Suppressor macrophage treated with lipopolysaccharide for 4 hours (primary cell): ENCODE measurements around the gene KYNU.
"Not testable (repeated sequence)": the region's sequence is repeated elsewhere in the genome, so short reads cannot be mapped to it uniquely, and the experiment has no call there.

ENCODE experiments used
- DNase-seq: peaks from one replicate; pipeline ENCODE4 v3.0.0-alpha.2; 2020

Gene KYNU

DNA sequence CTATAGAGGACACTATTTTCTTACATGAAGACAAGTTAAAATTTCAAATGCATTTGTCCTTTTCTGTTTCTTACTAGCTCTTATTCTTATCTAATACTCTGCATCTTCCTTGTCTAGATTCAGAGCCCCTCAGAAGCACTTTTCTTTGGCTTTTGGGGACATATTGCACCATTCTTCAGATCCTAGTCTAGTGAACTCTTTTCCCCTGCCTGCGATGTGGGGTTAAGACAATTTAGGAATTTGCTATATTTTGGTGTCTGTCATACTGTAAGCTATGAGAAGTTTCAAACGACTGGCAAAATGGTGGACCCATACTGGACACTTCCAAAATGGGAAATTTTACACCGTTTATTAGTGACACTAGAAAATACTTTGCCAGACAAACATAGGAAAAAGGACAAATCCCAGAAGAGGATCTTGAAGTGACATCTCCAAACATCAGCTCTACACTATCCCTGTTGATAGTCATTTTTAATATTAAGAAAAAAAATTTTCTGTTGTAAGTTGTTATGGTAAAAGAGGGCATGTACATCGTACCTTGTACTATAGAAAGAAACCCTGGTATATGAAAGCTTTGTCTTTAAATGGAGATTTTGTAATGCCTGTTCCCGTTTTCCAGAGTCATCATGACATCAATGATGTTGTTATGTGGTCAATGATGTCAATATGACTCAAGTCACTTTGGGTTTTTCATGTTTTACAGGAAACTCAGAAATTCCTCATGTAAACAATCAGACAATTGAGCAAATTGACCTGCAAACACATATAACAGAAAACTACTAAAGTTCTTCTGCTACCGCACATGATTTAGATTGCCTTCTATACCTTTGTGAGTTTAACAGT, 4.4 kb upstream of the KYNU start:
- peak; percentile 97 for DNase-seq

DNA sequence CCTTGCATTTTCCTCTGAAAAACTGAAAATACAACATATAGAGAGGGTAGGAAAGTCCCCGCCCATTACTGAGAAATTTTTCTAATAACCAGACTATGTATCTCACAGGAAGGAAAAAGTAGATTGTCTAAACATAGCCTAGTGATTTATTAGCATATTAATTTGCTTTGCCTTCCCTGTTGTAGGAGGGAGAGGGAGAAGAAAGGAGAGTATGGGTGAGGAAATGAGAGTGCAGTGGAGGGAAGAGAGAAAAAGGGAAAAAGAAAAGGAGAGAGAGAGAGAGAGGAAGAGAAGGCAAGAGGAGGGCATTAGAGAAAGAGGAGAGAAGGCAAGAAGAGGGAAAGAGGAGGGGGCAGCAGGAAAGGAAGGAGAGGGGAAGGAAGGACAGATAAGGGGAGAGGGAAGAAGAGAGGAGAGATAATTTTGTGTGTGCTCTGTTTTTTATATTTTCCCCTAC, 3.6 kb upstream of the KYNU start:
- DNase-seq, result no peak

DNA sequence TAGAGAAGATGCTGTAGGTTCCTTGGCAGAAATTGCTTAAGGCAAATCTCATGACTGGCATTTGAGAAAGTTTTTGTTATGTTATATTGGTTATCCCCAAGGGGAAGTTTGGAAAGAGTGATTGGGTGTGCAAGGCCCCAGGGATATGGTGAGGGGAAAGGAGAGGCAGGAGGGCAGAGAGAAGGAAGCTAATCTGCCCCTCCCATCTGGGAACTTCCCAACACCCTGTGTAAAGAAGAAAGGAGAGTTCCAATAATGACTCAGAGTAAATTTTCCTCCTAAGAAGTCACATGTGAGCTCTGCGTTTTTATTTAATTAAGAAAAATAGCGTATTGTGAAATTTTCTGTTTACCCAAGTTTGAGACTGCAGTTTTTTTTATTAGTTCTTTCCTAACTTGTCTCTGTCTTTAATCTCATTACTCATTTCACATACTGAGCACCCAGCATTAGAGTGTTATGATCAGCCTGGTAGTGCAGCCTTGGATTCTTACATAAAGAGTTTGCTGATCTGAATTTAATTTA, 3.1 kb upstream of the KYNU start:
- DNase-seq, result peak; percentile 98

DNA sequence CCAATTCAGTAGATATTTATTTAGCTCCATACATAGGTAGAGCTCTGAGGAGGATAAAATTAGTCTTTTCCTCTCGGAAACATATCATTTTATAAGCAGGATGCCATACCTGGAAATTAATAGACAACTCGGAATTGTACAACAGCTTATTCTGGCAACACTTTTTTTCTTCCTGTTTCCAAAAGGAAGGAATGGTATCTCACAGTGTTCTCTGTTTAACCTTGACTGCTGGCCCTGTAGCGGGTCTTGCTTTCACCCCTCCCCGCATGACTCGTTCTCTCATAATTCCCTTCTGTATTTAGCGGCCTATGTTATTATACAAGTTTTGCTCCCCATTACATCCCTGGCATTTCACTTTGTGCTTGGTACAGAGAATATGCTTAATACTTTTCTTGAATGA, 2.5 kb upstream of the KYNU start:
- peak; percentile 50 for DNase-seq

DNA sequence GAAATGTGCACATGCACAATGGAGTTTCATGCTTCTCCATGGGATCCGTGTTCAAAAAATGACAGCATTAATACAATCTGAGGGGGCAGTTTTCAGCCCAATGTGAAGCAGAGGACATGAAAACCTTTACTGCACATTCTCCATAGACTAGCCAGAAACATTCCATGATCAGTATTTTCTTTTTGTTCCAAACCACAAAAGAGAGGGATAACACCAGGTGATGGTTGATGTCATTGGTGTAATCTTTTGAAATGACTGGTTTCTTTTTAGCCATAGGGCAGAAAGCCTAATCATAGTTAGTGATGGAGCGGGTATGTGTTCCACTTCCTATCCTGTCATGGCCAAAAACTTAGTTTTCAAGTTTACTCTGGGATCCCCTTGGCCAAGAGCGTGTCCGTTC, 1.8 kb upstream of the KYNU start:
- DNase-seq, result no peak

DNA sequence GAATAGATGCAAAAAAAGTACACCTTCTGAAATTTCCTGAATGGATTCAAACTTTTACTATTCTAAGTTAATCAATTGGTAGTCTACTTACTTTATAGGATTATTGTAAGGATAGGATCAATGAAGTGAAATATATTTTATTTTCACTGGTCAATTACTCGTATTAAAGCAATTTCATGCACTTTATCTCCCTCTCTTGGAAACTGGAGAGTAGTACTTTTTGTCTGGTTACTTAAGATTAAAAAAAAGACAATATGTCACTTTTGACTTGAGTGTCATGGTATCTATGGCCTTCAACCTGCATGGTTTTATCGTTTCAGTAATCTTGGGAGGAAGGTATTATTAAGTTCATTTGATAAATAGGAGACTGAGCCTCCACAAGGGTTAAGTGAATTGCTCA, 1.0 kb upstream of the KYNU start:
- peak; percentile 50 for DNase-seq

DNA sequence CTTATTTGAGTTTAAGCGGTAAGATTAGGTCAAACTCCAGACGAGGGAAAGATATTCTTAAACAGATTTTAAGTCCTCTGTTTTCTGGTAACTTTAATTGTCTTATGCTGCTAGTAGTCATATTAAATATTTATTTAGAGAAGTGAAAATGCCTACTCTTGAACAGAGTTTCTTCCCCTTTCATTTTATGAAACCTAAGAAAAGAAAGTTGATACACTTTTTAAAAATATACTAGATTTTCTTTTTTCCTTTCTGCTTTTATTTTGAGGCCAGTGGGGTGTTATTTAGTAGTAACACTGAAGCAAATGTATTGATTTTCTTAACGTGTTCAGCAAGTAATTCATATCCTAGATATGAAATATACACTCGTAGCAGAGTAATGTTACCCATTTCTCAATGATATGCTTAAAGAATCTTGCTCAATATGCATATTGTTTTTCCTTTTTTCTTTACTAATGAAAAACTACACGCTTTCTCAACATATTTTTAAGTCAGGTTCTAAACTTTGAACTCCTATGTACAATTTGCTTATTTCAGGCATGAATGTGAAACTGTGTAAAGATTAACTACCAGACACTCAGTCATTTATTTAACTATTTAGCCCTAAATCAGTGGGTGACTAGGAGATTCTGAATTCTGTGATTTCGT, 691 bp downstream of the KYNU start:
- DNase-seq, result peak; percentile 55

DNA sequence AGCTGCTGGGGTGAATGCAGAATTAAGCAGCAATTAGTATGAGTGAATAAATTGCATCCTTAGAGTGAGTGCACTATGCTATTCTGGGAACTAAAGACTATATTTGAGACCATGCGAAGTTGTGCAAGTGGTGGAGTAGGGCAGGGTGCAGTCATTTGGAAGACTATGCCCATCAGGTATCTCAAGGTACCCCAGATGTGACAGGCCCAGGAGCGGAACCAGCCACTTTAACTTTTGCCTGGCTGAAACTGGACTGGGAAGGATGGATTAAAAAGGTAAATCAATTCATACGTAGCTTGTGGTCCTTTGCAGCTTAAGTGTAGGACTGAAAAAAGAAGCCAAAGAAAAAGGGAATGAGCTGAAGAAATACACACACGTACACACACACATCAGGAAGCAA, 1.7 kb downstream of the KYNU start:
- DNase-seq, result no peak

DNA sequence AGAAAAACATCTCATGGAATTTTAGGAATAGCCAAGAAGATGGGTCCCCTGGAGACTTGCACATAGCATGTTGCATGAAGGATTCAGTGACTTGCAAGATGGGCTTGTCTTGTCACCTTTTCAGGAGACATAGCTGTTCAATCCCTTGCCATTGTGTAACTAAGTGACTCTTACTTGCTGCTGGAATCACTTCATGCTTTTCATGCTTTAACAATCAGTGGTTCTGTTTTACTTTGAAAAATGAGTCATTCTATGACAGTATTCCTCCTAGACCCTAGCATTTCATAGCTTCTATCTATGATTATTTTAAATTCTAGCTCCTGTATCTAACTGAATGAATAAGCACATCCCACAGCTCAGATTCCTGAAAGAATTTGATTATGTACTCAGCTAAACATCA, 2.8 kb downstream of the KYNU start:
- peak; percentile 85 for DNase-seq

DNA sequence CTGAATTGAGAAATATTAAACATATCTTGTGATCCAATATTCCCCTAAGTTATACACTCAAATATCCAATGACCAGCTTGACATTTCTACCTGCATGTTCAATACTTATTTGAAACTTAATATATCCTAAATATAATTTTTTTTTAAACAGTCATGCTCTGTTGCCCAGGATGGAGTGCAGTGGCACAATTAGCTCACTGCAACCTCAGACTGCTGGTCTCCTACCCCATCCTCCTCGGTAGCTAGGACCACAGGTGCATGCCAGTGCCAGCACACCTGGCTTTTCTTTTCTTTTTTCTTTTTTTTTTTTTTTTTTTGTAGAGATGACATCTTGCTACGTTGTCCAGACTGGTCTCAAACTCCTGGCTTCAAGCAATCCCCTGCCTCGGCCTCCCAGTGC, 4.2 kb downstream of the KYNU start:
- DNase-seq, result no peak

DNA sequence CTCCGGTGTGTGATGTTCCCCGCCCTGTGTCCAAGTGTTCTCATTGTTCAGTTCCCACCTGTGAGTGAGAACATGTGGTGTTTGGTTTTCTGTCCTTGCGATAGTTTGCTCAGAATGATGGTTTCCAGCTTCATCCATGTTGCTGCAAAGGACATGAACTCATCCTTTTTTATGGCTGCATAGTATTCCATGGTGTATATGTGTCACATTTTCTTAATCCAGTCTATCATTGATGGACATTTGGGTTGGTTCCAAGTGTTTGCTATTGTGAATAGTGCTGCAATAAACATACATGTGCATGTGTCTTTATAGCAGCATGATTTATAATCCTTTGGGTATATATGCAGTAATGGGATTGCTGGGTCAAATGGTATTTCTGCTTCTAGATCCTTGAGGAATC, 5.0 kb downstream of the KYNU start:
- not testable (repeated sequence) for DNase-seq

DNA sequence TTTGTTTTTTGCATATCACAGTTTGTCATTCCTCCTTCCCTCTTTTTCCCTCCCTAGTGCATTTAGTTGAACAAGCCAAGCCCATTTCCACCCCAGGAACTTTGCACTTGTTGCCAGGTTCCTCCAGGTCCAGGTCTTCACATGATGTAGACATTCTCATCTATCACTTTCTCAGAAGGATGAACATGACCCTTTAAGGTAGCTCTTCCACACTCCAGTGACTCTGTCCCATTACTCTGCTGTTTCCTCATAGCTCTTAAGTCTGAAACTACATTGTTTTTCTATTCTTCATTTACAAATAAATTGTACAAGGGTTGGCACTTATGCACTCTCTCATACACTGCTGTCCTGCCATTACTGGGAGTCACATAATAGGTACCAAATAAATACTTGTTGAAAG, 6.1 kb downstream of the KYNU start:
- DNase-seq, result no peak

DNA sequence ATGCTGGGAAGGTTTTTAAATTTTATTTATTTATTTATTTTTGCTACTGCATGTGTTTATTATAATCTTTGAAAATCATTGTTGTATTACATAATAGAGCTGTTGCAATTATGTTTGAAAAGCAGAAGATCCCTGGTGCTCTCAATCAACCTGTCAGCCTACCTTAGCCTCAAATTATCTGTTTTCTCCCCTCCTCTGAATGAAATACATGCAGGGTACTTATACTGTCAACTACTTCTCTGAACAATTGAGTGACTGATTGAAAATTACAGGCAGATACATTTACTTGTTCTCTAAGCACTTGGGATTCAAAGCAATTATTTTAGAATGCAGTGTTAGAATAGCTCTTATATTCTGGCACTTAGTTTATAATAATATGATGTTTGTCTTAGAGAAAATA, 8.1 kb downstream of the KYNU start:
- DNase-seq, result no peak

DNA sequence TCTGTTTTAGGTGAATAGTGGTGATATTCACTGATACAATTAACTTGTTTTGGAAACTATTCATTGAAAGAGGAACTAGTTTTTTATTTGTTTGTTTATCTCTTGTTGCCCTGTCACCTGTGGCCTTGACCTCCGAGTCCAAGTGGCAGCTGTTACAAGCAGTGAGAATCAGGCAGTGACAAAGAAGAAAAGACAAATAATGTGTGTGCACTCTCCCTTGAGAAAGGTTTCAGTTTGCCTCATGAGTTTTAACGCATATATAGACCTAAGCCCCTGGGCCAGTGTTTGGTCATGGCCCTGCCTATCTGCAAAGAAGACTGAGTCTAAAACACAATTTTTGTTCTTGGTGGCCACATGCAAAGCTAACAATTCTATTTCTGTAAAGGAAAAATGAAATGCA, 15.3 kb downstream of the KYNU start:
- DNase-seq, result no peak

DNA sequence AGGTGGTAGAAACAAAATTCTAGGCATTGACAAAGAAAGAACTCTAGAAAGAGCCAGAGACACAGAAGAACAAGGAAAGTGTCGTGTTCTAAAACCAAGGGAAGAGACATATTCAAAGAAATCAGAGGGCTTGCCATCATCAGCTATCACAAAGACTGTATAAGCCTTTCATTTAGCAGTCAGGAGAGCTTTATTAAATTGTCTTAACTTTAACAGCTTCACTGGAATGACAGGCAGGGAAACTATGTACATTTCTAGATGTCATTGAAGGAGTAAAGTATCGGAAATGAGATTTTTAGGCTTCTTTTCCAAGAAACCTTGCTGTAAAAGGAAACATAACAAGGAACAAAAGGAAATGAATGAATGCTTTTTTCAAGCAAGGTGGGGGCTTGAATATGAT, 15.8 kb downstream of the KYNU start:
- no peak for DNase-seq

DNA sequence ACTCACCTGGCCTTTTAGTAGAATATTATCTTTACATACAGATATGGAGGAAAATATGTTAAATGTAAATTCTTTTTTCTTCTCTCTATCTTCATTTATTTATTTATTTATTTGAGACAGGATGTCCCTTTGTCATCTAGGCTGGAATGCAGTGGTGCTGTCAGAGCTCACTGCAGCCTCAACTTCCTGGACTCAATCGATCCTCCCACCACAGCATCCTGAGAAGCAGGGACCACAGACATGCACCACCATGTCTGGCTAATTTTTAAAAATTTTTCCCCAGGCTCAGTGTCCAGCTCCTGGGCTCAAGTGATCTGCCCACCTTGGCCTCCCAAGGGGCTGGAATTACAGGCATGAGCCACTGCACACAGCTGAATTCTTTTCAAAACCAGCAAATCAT, 20.3 kb downstream of the KYNU start:
- no peak for DNase-seq

DNA sequence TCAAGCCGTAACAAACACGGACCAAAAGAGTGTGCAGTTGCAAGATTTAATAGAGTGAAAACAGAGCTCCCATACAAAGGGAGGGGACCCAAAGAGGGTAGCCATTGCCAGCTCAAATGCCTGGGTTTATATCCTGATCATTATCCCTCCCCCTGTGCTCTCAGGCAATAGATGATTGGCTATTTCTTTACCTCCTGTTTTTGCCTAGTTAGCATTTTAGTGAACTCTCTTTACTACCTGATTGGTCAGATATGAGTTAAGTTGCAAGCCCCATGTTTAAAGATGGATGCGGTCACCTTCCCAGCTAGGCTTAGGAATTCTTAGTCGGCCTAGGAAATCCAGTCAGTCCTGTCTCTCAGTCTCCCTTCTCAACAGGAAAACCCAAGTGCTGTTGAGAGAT, 22.9 kb downstream of the KYNU start:
- DNase-seq, result not testable (repeated sequence)

DNA sequence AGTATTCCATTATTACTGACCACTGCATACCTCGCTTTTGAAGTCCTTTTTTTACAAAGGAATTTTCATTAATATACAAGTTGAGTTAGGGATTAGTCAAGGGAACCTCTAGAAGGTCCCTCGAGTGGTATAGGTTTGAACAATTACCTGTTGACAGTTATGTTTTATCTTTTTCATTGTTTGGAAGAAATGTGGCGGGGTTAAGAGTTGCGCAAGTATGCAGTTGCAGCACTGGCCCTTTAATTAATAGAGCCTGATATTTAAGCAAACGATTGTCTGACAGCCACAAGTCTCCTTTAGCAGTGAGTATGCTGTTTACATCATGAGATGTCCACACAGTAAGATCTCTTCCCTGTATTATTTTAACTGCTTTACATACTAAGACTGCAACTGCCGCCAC, 24.3 kb downstream of the KYNU start:
- no peak for DNase-seq

DNA sequence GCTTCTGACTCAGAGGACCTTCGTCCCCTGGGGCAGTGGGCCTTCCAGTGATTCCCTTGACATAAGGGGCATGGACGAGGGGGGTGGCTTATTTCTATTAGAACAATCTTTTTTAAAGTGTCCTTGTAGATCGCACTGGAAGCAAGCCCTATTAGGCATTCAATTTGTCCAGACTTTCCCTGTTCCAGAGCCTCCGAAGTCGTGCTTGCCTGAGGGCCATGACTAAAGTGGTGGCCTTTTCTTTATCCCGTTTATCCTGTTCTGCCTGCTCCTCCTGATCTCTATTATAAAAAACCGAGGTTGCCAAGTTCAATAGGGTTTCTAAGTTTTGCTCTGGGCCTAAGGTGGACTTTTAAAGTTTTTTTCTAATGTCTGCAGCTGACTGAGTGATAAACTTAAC, 26.3 kb downstream of the KYNU start:
- not testable (repeated sequence) for DNase-seq

DNA sequence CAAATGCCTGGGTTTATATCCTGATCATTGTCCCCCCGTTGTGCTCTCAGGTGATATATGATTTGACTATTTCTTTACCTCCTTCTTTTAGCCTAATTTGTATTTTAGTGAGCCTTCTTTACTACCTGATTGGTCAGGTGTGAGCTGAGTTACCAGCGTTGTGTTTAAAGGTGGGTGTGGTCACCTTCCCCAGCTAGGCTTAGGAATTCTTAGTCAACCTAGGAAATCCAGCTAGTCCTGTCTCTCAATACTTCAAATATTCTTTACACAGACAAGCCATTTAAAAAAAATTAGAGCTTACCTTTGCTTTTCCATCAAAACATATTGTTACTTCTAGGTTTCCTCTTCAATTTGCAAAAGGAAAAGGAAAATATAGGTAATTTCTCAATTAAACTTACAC, 30.2 kb downstream of the KYNU start:
- no peak for DNase-seq

DNA sequence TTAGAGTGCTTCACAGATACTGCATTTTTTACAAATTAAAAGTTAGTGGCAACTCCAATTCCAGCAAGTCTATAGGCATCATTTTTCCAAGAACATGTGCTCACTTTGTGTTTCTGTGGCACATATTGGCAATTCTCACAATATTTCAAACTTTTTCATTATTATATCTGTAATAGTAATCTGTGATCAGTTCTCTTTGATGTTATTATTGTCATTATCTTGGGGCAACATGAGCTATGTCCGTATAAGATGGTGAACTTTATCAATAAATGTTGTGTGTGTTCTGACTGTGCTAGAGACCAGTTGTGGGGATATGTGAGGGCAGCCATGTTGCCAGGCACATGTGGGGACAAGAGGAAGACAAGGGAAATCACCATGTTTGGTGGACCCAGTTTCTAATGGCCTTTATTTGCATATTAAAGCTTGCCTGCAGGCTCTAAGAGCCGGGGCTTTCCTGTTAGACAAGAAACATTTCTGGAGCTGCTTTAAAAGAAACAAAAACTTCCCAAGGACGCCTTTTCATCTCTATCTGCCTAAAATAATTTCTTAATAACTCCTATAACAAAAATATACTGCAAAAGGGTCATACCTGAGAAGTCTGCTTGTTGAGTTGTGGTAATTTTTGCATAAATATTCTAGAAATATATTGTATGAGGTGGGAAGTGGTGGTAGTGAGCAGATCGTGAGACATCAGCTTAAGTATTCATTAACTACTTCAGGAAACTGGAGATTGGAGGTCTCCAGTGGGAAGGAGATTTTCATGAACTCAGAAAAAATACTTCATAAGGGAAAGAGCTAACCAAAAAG, 37.2 kb downstream of the KYNU start:
- DNase-seq, result no peak

DNA sequence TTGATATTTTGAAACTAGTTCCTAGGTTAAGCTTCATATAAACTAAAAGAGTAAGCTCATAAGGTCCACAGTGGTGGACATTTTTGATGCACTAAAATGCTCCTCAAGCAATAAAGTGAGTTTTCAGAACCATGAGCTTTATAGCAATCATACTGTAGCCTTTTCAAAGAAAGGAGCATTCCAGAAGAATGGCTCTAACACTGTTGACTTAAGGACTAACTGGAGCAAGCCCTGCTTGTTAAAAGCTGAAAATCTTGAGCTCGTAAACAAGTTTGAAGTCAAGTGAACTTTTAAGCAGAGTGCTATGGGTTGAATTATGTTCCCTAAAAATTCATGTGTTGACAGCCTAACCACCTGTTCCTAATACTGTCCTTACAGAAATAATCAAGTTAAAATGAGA, 38.0 kb downstream of the KYNU start:
- no peak for DNase-seq

DNA sequence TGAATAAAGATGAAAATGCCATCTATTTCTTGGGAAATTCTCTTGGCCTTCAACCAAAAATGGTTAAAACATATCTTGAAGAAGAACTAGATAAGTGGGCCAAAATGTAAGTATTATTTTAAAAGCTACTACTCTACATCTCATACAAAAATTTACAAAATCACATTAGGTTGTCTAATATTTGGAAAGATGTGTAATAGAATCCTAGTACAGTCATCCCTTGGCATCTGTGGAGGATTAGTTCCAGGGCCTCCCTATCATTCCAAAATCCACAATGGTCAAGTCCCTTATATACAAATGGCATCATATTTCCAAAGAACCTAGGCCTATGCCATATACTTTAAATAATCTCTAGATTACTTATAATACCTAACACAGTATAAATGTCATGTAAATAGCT, 41.2 kb downstream of the KYNU start:
- no peak for DNase-seq

DNA sequence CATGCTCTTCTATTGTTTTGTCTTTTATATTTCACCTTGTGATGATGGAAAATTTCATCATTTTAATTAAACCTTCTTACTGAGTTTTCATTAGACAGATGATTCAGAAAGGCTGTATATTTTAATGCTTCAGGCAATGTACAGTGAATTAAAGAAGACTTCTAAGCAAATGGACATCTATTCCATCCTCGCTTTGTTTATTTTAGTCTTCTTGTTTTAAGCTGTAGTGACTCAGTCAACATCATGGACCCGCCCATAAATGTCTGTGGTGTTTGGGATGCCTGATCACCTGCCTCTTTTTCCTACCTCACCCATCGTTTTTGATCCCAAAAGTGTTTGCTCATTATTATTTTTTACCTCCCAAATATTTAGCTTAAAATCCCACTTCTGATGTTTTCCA, 43.1 kb downstream of the KYNU start:
- no peak for DNase-seq
